HT1080 (cell line): ENCODE data around the gene SGSH. TPM values are rescaled to one million over a fixed set of nuclear protein-coding genes. Genes with fewer than 3 reads are reported as not detected.
"Not testable (repeated sequence)": the region's sequence is repeated elsewhere in the genome, so short reads cannot be mapped to it uniquely, and the experiment has no call there.

Experiments
- DNase-seq: peaks from one replicate; pipeline ENCODE4 v3.0.0-alpha.2; 2015; ENCODE audit warnings: low read depth
- total RNA-seq: library from RNA; depleted of rRNA; stranded (reverse); fragments of >200 nt; shearing (Covaris generic); gene quantifications from 2 replicates; pipeline ENCODE4 v1.2.3, GENCODE V29; 2014

The SGSH gene
- total RNA-seq, 1 experiment from 2014 or later = 6.0 TPM

DNA sequence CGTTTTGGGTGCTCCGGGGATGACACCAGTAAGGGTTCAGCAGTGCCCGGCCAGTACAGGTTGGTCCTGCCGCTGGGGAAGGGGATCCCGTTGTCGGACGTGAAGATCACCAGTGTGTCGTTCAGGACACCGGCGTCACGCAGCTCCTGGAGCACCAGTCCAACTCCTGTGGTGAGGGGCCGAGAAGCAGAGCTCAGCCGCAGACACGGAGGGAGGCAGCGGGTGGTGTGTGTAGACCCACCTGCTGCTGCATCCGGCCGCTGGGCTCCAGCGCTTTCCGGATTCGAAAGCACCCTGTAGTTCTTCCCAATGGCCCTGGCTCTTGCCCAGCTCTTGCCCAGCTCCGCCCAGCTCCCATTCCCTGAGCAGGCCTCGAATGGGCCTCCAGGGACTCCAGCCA lies 8.0 kb downstream of the SGSH start:
- no peak for DNase-seq

DNA sequence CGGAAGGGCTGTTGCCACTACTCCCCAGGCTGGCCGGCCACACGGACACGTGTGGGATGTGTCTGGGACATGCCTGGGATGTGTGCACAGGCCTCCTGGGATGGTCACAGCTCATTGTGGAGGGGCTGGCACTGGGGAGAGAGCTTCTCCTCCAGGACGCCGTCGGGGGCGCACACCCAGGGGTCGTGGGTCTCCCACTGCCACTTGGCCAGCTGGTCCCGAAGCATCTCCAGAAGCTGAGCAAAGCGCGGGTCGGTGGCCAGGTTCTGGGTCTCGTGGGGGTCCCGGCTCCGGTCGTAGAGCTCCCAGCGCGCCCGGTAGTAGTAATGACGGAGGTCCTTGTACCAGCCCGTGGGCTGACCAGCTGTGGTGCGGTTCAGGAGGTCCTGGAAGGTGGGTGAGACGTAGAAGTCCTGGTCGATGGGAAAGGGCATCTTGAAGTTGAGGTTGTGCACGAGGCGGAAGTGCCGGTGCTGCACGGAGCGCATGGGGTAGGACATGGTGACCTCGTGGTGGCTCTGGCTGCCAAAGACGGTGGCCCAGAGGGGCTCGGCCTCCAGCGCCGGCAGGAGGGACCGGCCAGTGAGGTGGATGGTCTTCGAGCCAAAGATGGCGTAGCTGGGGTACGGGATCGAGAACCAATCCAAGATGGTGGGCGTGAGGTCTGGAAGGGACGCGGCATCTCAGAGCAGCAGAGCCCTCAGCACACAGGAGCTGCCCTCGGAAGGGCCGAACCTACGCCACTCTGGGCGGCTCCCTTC lies 9.6 kb downstream of the SGSH start:
- DNase-seq = no peak

DNA sequence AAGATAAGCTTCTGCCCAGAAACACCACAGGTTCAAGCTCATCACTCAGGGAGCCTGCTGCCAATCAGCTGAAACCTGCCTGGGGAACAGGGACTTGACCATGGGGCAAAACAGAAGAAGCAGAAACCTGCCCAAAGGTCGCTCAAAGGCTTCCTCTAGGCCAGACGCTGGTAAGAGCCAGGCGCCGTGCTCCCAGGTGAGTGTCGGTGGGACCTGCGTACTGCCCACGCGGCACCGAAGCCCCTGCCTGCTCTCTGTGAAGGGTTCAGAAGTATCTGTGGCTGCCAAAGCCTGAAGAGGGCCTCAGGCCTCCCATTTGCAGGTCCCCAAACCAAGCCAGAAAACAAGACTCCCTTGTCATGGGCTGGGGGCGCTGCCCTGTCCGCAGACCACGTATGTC lies 10.4 kb downstream of the SGSH start:
- DNase-seq = no peak

DNA sequence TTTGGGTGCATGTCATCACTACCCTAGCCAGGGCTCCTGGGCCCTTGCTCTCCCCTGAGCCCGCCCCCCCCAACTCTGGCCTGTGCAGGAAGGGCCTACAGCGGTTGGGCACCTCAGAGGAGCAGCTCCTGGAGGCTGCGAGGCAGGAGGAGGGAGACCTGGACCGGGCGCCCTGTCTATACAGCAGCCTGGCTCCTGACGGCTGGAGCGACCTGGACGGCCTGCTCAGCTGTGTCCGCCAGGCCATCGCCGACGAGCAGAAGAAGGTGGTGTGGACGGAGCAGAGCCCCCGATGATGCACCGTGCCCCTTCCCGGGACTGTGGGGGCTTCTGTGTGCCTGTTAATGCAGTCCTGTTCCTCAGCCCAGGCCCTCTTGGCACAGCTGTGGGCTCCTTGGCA lies 12.1 kb downstream of the SGSH start:
- DNase-seq = no peak

DNA sequence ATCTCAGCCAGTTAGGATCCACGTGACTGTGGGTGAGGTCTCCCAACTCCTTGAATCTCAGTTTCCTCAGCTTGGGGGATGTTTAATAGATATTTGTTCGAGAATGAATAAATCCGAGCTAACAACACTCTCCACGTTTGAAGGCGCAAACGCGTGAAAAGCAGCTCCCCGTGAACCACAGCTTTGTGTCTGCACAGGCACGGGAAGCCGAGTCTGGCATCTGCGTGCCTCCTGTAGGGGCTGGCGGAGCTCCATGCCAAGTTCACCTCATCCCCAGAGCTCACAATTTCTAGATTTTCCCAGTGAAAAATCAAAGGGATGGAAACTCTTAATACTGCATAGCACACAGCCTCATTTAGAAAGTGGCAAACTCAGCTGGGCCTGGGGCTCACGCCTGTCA lies 14.3 kb downstream of the SGSH start:
- no peak for DNase-seq

DNA sequence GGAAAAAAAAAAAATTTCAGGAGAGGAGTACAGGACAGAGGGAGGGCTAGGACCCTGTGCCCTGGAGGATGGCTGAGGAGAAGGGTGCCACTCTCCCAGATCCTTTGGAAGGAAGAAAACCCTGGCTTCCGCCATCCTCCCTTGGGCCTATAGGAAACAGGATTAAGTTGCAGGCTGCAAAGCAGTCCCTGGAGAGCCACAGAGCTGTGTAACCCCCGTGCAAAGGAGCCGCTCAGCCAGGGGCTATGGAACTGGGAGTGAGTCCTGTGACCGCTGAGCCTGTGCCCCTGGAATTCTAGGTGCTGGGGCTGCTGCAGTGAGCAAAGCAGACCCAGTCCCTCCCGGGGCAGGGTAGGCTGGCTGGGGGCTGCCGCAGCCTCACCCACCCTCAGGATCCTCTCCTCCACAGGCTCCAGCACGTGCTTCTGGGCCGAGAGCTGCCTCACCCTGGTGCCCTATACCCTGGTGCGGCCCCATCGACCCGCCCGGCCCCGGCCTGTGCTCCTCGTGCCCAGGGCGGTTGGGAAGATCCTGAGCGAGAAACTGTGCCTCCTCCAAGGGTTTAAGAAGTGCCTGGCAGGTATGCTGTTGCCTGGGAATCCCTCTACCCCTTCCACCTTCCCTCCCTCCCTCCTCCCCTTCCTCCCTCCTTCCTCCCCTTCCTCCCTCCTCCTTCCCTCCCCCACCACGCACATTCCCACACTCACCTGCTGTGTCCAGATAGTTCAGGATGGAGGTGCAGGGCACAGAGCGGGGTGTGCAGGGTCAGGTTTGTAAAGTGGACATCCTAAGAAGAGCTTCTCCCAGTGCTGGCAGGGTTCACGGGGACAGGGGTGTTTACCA lies 15.3 kb downstream of the SGSH start:
- DNase-seq = no peak

DNA sequence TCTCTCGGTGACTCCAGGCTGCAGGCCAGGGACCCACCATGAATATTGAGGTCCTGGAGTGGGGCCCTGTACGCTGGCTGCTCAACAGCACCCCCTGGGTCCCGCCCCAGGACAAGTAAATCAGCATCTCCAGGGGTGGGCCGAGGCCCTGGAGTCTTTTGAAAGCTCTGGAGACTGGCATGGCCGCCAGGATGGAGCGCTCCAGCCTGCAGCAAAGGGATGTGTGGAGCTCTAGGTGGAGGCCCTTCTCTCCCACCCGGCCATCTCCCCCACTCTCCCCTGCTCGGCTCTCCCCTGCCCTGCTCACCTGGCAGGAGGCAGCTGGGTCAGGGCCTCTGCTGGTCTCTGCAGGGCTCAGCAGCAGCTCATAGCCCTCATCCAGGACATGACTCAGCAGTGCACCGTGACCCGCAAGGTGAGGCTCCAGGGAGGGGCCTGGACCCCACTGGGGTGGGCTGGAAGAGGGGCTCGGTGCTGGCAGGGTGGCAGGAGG lies 16.6 kb downstream of the SGSH start:
- DNase-seq = no peak

DNA sequence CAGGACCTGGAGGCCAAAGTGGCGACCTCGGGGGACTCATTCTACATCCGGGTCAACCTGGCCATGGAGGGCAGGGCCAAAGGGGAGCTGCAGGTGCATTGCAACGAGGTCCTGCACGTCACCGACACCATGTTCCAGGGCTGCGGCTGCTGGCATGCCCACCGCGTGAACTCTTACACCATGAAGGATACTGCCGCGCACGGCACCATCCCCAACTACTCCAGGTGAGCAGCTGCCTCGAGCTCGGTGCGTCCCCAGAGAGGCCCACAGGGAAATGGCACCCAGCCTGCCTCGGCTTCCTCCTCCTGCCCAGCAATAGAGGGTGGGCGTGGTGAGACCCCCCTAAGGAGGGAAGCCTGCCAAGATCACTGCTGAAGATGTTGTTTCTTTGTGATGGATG lies 17.9 kb downstream of the SGSH start:
- no peak for DNase-seq

DNA sequence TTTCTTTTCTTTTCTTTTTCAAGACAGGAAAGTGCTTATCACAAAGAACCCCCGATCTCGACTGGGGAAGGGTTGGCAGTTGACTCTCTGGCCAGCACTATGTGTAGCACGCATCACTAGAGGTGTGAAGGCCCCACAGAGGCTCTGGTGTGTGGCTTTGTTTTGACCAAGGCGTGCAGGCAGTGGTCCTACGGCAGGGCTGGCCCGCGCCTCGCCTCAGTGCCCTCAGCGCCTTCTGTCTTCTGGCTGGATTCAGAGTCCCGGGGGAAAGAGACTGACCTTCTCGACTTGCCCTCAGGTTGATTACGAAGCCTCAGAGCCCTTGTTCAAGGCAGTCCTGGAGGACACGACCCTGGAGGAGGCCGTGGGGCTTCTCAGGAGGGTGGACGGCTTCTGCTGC lies 18.7 kb downstream of the SGSH start:
- DNase-seq = no peak

DNA sequence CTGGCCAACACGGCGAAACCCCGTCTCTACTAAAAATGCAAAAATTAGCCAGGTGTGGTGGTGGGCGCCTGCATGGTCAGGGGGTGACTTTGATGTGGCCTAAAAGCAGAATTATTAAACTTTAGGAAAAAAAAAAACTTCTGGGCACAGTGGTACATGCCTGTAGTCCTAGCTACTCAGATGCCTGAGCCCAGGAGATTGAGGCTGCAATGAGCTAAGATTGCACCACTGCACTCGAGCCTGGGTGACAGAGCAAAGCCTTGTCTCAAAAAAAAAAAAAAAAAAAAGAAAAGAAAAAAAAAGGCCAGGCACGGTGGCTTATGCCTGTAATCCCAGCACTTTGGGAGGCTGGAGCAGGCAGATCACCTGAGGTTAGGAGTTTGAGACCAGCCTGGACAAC lies 20.8 kb downstream of the SGSH start:
- not testable (repeated sequence) for DNase-seq

DNA sequence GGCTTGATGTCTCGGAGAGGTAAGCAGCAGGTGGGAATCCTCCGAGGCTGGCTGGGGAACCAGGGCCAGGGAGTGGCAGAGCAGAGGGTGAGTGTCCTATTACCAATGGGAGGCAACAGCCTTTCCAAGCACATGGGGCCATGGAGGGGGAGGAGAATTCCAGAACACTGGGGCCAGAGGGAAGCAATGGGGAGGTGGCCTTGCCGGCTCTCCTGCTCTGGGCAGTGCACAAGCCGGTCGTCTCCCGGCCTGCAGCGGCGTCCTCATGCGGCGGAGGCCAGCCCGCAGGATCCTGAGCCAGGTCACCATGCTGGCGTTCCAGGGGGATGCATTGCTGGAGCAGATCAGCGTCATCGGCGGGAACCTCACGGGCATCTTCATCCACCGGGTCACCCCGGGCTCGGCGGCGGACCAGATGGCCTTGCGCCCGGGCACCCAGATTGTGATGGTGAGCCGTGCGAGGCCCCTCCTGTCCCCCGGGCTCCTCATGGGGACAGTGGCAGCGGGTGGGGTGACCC lies 21.9 kb downstream of the SGSH start:
- no peak for DNase-seq

DNA sequence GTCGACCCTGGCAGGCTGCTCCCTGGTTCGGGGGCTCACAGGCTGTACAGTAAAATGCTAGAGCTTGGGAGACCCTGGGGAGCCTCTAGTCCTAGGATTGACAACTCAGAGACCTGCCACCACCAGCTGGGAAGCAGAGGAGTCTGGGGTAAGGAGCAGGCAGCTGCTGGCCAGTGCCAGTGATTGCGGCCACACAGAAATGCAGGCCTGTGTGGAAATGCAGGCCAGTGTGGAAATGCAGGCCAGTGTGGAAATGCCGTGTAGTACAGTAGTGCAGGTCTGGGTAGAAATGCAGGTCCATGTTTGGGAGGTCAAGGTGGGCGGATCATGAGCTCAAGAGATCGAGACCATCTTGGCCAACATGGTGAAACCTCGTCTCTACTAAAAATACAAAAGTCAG lies 23.5 kb downstream of the SGSH start:
- no peak for DNase-seq

DNA sequence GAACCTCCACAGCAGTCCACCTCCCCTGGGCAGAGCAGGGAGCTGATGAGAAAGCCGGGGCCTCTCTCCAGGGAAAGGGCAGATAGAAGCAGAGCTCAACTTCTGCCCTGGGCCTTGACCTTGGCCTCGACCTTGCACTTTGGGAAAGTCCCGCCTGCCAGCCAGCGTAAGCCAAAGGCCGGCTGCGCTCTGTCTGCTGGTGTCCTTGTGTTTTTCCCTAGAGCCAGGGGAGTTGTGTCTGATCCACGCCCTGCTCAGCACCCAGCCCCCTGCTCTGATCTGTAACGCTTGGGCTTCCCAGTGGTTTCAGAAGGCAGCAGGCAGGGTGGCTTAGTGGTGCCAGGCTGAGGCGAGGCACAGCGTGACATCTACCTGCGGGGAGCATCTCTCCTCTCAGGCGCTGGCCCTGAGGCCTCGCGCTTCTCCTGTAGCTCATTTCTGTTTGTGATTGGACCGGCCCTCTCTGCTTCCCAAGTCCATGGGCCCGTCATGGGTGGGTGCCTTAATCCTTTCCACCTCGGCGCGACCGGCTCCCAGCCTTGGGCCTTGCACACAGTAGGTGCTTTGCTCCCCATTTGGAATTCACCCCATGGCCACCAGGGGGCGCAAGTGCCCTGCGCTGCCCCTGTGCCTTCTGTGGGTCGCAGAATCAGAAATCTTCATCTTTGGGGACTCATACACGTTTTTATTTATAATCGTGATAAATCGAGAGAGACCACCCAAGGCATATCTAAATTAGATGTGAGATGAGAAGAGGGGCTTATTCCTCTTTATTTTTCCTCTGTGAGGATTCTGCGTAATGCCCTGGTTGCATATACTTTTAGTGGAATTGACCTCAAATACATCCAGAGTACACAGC lies 24.2 kb downstream of the SGSH start:
- DNase-seq = no peak

DNA sequence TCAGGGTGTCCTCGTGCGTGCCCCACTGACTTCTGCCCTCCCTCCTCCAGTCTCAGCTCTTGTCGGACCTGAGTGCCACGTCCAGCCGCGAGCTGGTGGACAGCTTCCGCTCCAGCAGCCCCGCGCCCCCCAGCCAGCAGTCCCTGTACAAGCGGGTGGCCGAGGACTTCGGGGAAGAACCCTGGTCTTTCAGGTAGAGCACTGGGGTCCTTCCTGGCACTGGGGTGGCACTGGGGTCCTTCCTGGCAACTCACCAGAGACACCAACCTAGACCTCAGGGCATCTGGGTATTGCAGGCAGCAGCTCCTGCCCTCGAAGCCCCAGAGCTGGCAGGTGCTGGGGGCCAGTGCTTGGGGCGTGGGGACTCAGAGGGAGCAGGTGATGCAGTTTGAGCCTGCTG lies 25.0 kb downstream of the SGSH start:
- no peak for DNase-seq

DNA sequence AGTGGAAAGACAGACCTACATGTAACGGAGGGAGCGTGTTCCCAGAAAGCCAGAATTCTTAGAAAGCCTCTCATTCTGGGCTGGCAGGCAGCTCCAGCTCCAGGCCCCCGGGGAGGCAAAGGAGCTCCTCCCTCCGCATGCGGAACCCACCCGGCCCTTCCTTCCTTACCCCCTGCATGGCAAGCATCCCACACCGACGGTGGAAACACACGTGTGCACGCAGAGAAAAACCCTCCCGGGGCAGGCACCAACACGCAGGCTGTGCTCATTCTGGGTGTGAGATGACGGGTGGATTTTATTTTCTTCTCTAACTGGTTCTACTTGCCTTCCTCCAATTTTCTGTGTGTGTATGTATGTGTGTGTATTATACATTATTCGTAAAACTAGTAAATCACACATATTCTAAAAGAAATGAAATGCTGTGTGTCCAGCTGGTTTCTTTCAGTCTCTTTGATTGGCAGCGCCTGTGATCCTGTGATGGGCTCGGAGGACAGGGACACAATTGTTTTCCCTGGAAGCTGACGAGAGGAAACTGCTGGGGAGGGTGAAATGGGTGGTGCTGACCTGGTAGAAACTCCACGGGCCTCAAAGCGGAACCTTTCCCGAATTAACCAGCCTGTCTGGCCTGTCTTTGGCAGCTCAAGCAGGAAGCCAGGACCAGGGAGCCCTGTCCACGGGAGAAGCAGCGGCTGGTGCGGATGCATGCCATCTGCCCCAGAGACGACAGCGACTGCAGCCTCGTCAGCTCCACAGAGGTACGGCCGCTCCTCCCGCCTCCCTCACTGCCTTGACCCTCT lies 28.1 kb downstream of the SGSH start:
- no peak for DNase-seq

DNA sequence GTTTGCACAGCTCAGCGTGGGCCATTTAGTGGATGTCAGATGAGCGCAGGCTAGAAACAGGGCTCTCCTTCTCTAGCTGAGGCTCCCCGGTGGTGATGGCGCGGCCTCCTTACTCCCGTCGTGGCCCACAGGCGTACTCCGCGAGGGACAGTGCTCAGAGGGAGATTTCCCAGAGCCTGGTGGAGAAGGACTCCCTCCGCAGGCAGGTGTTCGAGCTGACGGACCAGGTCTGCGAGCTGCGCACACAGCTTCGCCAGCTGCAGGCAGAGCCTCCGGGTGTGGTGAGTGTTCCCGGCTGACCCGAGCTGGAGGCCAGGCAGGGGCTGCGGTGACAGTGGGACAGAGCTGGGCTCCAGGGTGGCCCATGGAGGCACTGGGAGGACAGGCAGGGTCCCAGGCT lies 28.9 kb downstream of the SGSH start:
- no peak for DNase-seq

DNA sequence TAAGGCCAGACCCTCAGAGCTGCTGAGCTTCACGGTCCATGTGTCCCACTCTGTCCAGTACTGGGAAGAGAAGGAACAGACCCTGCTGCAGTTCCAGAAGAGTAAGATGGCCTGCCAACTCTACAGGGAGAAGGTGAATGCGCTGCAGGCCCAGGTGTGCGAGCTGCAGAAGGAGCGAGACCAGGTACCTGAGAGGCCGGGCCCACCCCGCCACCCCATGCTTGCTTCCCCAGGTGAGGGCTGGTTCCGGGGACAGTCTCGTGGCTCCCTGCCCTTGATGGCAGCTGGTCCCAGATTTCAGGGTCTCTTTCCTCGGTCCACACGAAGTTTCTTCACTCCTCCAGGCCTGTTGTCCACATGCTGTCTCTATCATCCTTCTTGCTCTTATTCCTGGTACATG lies 29.4 kb downstream of the SGSH start:
- no peak for DNase-seq

DNA sequence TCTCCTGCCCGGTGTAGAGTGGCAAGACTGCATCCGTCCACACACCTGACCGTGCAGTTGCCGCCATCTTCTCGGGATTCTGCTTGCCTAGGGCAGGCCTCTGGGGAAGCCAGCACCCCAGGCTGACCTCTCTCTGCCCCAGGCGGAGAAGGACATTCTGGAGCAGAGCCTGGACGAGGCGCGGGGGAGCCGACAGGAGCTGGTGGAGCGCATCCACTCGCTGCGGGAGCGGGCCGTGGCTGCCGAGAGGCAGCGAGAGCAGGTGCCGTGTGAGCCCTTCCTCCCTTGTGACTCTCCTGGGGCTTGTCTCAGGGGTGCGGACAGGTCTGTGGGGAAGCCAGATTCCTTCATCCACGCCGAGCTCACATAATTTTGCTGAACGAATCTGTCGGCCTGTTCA lies 30.5 kb downstream of the SGSH start:
- no peak for DNase-seq

DNA sequence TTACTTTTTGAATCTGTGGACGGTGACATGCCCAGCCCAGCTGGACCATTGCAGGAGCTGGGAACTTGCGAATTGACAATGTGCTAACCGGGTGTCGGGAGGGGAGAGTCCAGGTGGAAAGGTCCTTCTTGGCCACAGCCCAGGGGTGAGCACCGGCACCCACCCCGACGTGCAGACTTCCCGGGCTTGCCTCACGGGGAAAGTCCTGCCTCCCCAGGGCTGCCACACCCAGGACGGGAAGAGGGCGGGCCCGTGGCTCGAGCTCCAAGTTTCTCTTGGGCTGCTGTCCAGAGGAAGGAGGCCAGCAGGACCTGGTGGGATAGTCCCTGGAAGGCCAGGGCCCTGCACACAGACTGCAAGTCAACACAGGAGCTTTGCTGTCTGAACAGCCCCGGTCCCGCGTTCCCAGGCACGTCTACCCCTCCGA lies 32.6 kb downstream of the SGSH start:
- DNase-seq = peak; percentile 40

DNA sequence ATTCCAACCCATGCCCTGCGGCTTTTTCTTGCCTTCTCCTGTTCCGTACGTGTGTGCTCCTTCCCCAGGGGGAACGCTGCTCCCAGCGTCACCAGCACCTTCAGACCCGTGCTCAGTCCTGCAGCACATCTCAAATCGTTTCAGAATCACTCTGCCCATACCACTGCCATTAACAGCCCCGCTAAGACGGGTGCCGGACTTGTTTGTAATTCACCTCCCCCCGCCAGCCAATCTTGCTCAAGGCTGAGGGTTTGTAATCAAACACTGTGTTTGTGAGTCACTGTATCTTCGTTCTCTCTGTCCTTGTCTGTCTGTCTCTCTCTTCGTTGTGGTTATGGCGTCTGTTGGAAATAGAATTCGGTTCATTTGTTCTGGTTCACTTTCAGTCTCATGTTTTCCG lies 33.0 kb downstream of the SGSH start:
- peak; percentile 45 for DNase-seq

DNA sequence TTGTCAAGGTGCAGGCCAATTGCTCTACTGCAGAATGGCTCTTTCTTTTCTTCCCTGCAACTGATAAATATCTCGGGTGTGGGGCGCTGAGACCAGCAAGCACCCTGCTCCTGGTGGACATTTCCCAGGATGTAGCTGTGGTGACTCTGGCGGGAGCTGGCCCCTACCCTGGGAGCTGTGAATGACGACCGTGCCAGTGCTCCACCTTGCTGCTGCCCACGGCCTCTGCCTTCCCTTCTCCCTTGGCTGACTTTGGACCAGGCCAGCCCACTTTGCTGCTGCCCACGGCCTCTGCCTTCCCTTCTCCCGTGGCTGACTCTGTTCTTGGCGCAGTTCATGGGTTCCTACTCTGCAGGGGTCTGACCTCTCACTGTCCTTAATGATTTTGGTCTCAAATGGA lies 34.2 kb downstream of the SGSH start:
- DNase-seq = no peak
